ENCODE data around the gene DHX29. TPM values are rescaled to one million over a fixed set of nuclear protein-coding genes. Genes with fewer than 3 reads are reported as not detected.
A peak's percentile ranks its signal among the peaks of the same experiment; 100 is the strongest.

The DHX29 gene
- total RNA-seq, 4 donors from 2014 or later: 33.1 to 44.6 (median 41.0) TPM

DNA sequence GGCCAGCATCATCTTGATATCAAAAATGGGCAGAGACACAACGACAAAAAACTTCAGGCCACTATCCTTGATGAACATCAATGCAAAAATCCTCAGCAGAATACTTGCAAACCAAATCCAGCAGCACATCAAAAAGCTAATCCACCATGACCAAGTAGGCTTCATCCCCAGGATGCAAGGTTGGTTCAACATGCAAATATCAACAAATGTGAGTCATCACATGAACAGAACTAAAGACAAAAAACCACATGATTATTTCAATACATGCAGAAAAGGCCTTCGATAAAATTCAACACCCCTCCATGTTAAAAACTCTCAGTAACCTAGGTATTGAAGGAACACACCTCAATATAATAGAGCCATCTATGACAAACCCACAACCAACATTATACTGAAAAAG lies 8.8 kb upstream of the DHX29 start:
- in situ Hi-C loops (cut with MboI; ENCODE audit: low sequenced_read_pairs in 4 of 4): loop anchor here in 2 of 4 donors (25.0 kb wide), 2 partner anchors 646 to 1896 kb away; no protein-coding TSS in a partner anchor
- Histone ChIP-seq H3K27me3 (no peaks in the 10 kb centered on the region), H3K4me1 (peaks cover 26 to 46% of the 10 kb centered on the region in 2 donors), H3K27ac (no peak overlapping the region), H3K36me3 (no peaks in the 10 kb centered on the region), H3K4me3 (no peak overlapping the region), H3K9me3 (no peaks in the 10 kb centered on the region)
- no peak for ATAC-seq
- TF ChIP-seq, protein P1, sequence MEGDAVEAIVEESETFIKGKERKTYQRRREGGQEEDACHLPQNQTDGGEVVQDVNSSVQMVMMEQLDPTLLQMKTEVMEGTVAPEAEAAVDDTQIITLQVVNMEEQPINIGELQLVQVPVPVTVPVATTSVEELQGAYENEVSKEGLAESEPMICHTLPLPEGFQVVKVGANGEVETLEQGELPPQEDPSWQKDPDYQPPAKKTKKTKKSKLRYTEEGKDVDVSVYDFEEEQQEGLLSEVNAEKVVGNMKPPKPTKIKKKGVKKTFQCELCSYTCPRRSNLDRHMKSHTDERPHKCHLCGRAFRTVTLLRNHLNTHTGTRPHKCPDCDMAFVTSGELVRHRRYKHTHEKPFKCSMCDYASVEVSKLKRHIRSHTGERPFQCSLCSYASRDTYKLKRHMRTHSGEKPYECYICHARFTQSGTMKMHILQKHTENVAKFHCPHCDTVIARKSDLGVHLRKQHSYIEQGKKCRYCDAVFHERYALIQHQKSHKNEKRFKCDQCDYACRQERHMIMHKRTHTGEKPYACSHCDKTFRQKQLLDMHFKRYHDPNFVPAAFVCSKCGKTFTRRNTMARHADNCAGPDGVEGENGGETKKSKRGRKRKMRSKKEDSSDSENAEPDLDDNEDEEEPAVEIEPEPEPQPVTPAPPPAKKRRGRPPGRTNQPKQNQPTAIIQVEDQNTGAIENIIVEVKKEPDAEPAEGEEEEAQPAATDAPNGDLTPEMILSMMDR (IDR thresholded peaks at IDR 0.05 in 4 of 5, conservative IDR thresholded peaks at IDR 0.05 in 1 of 5): no peak
- TF ChIP-seq POLR2A (IDR thresholded peaks at IDR 0.05): no peak
- intact Hi-C loops (cut with DNase I; ENCODE audit: low total_unique reads): no loop called here
- DNase-seq: no peak

- Histone ChIP-seq H3K36me3 (no peaks in the 10 kb centered on the region), H3K4me3 (no peak overlapping the region), H3K27ac (no peak overlapping the region), H3K4me1 (peaks cover 34 to 40% of the 10 kb centered on the region in 2 donors), H3K9me3 (no peaks in the 10 kb centered on the region), H3K27me3 (no peaks in the 10 kb centered on the region)
- intact Hi-C loops (cut with DNase I; ENCODE audit: low total_unique reads) (no loop called here), in situ Hi-C loops (cut with MboI; ENCODE audit: low sequenced_read_pairs in 4 of 4) (loop anchor here in 2 of 4 donors (25.0 kb wide), 2 partner anchors 648 to 1898 kb away; no protein-coding TSS in a partner anchor)
- DNase-seq (no peak), ATAC-seq (no peak)
- TF ChIP-seq, protein P1 (IDR thresholded peaks at IDR 0.05 in 4 of 5, conservative IDR thresholded peaks at IDR 0.05 in 1 of 5): no peak
- no peak for TF ChIP-seq POLR2A (IDR thresholded peaks at IDR 0.05)
Measured at GRCh38 chr5:55313870-55314617, 6.5 kb upstream of the DHX29 start.

DNA sequence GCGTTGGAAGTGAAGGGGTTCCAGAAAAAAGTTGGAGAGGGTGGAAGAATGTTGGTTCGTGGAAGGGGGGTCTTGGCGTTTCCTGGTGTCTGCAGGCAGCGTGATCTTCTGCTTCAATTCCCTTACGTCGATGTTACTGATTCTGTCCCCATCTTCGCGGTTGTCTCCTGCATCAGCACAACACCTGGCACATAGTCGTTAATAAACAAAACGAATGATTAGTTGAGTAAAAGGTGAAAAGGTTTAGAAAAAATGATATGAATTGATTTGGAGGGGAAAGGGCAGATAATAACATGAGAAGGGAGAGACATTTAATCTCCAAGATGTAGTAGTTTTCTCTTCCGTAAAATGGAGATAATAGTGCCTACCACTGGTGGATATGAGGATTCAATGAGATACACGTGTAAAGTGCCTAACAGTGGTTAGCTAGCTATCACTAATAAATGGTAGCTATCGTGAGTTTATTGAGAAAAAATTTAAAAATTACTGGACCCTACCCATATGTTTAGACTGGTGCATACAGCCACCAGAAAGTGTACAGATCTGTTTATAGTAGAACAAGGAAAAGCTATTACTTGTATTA lies 851 bp upstream of the DHX29 start:
- TF ChIP-seq, protein P1 (IDR thresholded peaks at IDR 0.05 in 4 of 5, conservative IDR thresholded peaks at IDR 0.05 in 1 of 5): no peak
- no peak for TF ChIP-seq POLR2A (IDR thresholded peaks at IDR 0.05)
- Histone ChIP-seq H3K36me3 (no peaks in the 10 kb centered on the region), H3K27me3 (no peaks in the 10 kb centered on the region), H3K27ac (peak overlapping the region; percentile 86 to 96 (median 95)), H3K4me1 (peaks cover 53 to 67% of the 10 kb centered on the region in 2 donors), H3K4me3 (peak overlapping the region; percentile 64 to 97 (median 86)), H3K9me3 (no peaks in the 10 kb centered on the region)
- intact Hi-C loops (cut with DNase I; ENCODE audit: low total_unique reads) (loop anchor here (5.0 to 10.0 kb wide), 3 partner anchors 136 to 1606 kb away; partner anchors contain the start of genes CDC20B and PLPP1), in situ Hi-C loops (cut with MboI; ENCODE audit: low sequenced_read_pairs in 4 of 4) (loop anchor here in 2 of 4 donors (25.0 kb wide), 2 partner anchors 654 to 1904 kb away; no protein-coding TSS in a partner anchor)
- DNase-seq (peak; percentile 3 to 21), ATAC-seq (peak in 1 of 2 donors; percentile 35)

GRCh38 chr5:55306641-55307382 lies 682 bp downstream of the DHX29 start:
- Histone ChIP-seq H3K9me3 (no peaks in the 10 kb centered on the region), H3K4me3 (peak overlapping the region; percentile 64 to 97 (median 86)), H3K36me3 (no peaks in the 10 kb centered on the region), H3K4me1 (peaks cover 41 to 69% of the 10 kb centered on the region in 2 donors), H3K27me3 (no peaks in the 10 kb centered on the region), H3K27ac (peak overlapping the region; percentile 86 to 96 (median 95))
- no peak for TF ChIP-seq POLR2A (IDR thresholded peaks at IDR 0.05)
- TF ChIP-seq, protein P1 (IDR thresholded peaks at IDR 0.05 in 4 of 5, conservative IDR thresholded peaks at IDR 0.05 in 1 of 5): no peak
- no peak for DNase-seq
- in situ Hi-C loops (cut with MboI; ENCODE audit: low sequenced_read_pairs in 4 of 4) (loop anchor here in 2 of 4 donors (25.0 kb wide), 2 partner anchors 655 to 1905 kb away; no protein-coding TSS in a partner anchor), intact Hi-C loops (cut with DNase I; ENCODE audit: low total_unique reads) (loop anchor here (5.0 to 10.0 kb wide), 3 partner anchors 135 to 1608 kb away; partner anchors contain the start of genes CDC20B and PLPP1)
- ATAC-seq: peak in 1 of 2 donors; percentile 11
